Left lung (tissue), 10 donors: Measurements from ENCODE around the gene MECR. TPM values are rescaled to one million over a fixed set of nuclear protein-coding genes. Genes with fewer than 3 reads are reported as not detected.

Experiments
- ATAC-seq: fragments of 200-7000 bp; cut with Tn5 transposase; one replicate; pipeline ENCODE4 v1.9.1; 2020; ENCODE audit warnings: moderate library complexity
- DNase-seq, 4 donors: peaks; one replicate each; pipeline ENCODE4 v3.0.0-alpha.2; 2013 to 2020
- H3K27ac ChIP-seq, 2 donors: fragments of 200-600 bp; sonication (generic) in 1 of 2; one replicate each; pipeline versions ENCODE4 v1.5.0 to v1.8.0; 2020 to 2021
- H3K27me3 ChIP-seq, 2 donors: fragments of 200-600 bp; sonication (generic) in 1 of 2; one replicate each; pipeline versions ENCODE4 v1.5.0 to v1.8.0; 2020 to 2021
- H3K36me3 ChIP-seq, 2 donors: fragments of 200-600 bp; sonication (generic) in 1 of 2; one replicate each; pipeline versions ENCODE4 v1.5.0 to v1.8.0; 2020 to 2021
- H3K4me1 ChIP-seq, 2 donors: fragments of 200-600 bp; one replicate each; pipeline ENCODE4 v1.8.0; 2021
- H3K4me3 ChIP-seq, 2 donors: fragments of 200-600 bp; sonication (generic) in 1 of 2; one replicate each; pipeline versions ENCODE4 v1.5.0 to v1.8.0; 2020 to 2021; ENCODE audit warnings: mild to moderate bottlenecking in 1 of 2
- H3K9me3 ChIP-seq, 2 donors: fragments of 200-600 bp; sonication (generic) in 1 of 2; one replicate each; pipeline versions ENCODE4 v1.5.0 to v1.8.0; 2020 to 2021
- CTCF ChIP-seq, 2 donors: fragments of 200-600 bp; sonication (generic) in 1 of 2; IDR thresholded peaks; one replicate each; pipeline versions ENCODE4 v1.5.0 to v1.8.0; 2021; ENCODE audit warnings: antibody characterized with exemption in 2 of 2
- intact Hi-C, 2 donors: fragments of 100-400 bp; cut with DNase I; formaldehyde crosslinking; loops; one replicate each; pipeline versions ENCODE4 v1.11.2 to v1.14.2; 2022
- polyA plus RNA-seq, 6 donors: library from polyadenylated mRNA; unstranded; fragments of 120-200 nt; gene quantifications; one replicate each; pipeline ENCODE4 v1.2.1, GENCODE V29; 2013; ENCODE audit not compliant: insufficient read length in 6 of 6
- total RNA-seq, 2 donors: library from RNA; stranded (reverse); fragmentation: NEBNext Ultra II Directional; extraction: Animal tissue kit (Norgen Biotek cat#: 25700); gene quantifications; one replicate each; pipeline ENCODE4 v1.2.1, GENCODE V29; 2021
- donor health status: DM: no; HTN: yes; CAD: no.
- donor health status: DM: no; HTN: no; CAD: no.

MECR gene
- total and polyA plus RNA-seq, 8 donors: 19.2 to 40.2 (median 30.3) TPM

- TF ChIP-seq CTCF (IDR thresholded peaks at IDR 0.05): no peak
- ATAC-seq (no peak), DNase-seq (no peak)
- peaks cover 8% of the 10 kb centered on the region in 2 donors for H3K4me1 ChIP-seq
- intact Hi-C loops: no loop called here
- no peaks in the 10 kb centered on the region for H3K27me3 ChIP-seq
- peaks cover 0 to 23% of the 10 kb centered on the region in 2 donors for H3K36me3 ChIP-seq
- H3K9me3 ChIP-seq: no peaks in the 10 kb centered on the region
- no peak overlapping the region for H3K4me3 ChIP-seq
- H3K27ac ChIP-seq: no peak overlapping the region
Measured at GRCh38 chr1:29275435-29275834, 44.7 kb upstream of the MECR start.

GRCh38 chr1:29272147-29272907 is 41.6 kb upstream of the MECR start:
- Histone ChIP-seq H3K36me3 (peaks cover 0 to 11% of the 10 kb centered on the region in 2 donors), H3K9me3 (no peaks in the 10 kb centered on the region), H3K4me3 (no peak overlapping the region), H3K27me3 (peaks cover 0 to 3% of the 10 kb centered on the region in 2 donors), H3K4me1 (peaks cover 8% of the 10 kb centered on the region in 2 donors), H3K27ac (peak overlapping the region; percentile 28 to 44)
- no peak for DNase-seq
- intact Hi-C loops: no loop called here
- TF ChIP-seq CTCF (IDR thresholded peaks at IDR 0.05): no peak
- peak; percentile 24 for ATAC-seq

- Histone ChIP-seq H3K27ac (peak overlapping the region; percentile 28 to 44), H3K9me3 (no peaks in the 10 kb centered on the region), H3K4me3 (no peak overlapping the region), H3K27me3 (peaks cover 0 to 5% of the 10 kb centered on the region in 2 donors), H3K4me1 (peaks cover 8% of the 10 kb centered on the region in 2 donors), H3K36me3 (peaks cover 0 to 7% of the 10 kb centered on the region in 2 donors)
- intact Hi-C loops: no loop called here
- peak; percentile 100 for ATAC-seq
- TF ChIP-seq CTCF (IDR thresholded peaks at IDR 0.05): no peak
- peak in 3 of 4 donors; percentile 48 to 85 (median 69) for DNase-seq
Measured at GRCh38 chr1:29271724-29272123, 41.0 kb upstream of the MECR start.

GRCh38 chr1:29270929-29271521 is 40.3 kb upstream of the MECR start:
- DNase-seq (no peak), ATAC-seq (no peak)
- no peak overlapping the region for H3K4me3 ChIP-seq
- H3K36me3 ChIP-seq: peaks cover 0 to 1% of the 10 kb centered on the region in 2 donors
- intact Hi-C loops: no loop called here
- peak overlapping the region in 1 of 2 donors; percentile 35 for H3K27ac ChIP-seq
- peaks cover 0 to 5% of the 10 kb centered on the region in 2 donors for H3K27me3 ChIP-seq
- H3K4me1 ChIP-seq: peaks cover 8% of the 10 kb centered on the region in 2 donors
- no peak for TF ChIP-seq CTCF (IDR thresholded peaks at IDR 0.05)
- H3K9me3 ChIP-seq: no peaks in the 10 kb centered on the region

- Histone ChIP-seq H3K36me3 (no peaks in the 10 kb centered on the region), H3K4me1 (peaks cover 8% of the 10 kb centered on the region in 2 donors), H3K27me3 (peaks cover 0 to 5% of the 10 kb centered on the region in 2 donors), H3K9me3 (no peaks in the 10 kb centered on the region), H3K4me3 (no peak overlapping the region), H3K27ac (no peak overlapping the region)
- intact Hi-C loops: no loop called here
- no peak for ATAC-seq
- no peak for TF ChIP-seq CTCF (IDR thresholded peaks at IDR 0.05)
- peak in 2 of 4 donors; percentile 53 to 62 for DNase-seq
Measured at GRCh38 chr1:29269382-29269781, 38.6 kb upstream of the MECR start.
